ENCODE measurements around the gene SPTBN1. TPM values are rescaled to one million over a fixed set of nuclear protein-coding genes. Genes with fewer than 3 reads are reported as not detected.

Gene SPTBN1
- total and polyA plus RNA-seq, 2 experiments from 2014 or later, result 58.1 to 204 TPM

DNA sequence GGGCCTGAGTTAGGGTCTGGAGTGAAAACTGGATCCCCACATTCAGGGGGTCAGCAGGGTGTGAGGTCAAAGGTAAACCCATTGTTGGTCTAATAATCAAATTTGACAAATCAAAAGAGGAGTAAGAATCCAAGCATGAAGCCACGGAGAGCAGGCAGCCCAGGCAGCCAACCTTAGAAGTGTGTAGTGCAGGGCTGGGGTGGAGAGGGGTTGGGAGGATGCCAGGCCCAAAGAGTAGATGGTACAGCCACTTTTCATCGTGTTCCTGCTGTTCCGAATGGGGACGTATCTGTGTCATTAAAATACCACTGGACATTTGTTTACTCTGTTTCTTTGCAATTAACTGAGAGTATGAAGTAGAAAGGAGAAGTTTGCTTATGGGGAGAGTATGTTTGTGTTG lies 16.5 kb upstream of the SPTBN1 start:
- no peak overlapping the region for H3K4me3 ChIP-seq
- no peak overlapping the region for H3K4me3 Mint-ChIP-seq
- no peak for TF ChIP-seq NANOG (IDR thresholded peaks at IDR 0.05; ENCODE audit: borderline replicate concordance)

DNA sequence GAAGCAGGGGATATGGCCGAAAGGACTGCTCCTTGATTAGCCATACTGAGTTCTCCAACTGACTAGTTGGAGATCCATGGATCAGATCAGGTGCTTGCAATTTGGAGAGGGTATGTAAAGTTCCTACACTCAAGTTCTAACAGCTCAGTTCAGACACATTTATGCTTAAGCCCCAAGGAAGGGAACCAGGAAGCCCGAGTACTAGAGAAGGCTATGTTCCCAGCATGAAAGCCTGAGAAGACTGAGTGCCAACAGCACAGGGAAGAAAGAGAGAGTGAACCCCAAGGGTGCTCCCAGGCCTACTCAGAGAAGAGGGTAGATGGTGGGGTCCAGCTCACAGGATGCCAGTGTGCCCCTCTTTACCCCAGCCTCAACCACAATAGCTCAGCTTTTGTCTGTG lies 16.1 kb upstream of the SPTBN1 start:
- Mint-ChIP-seq H3K9me3 (no peaks in the 10 kb centered on the region), H3K27ac (no peak overlapping the region), H3K4me3 (no peak overlapping the region), H3K27me3 (ENCODE audit: insufficient read depth, low read depth, poor library complexity) (no peaks in the 10 kb centered on the region), H3K4me1 (no peaks in the 10 kb centered on the region), H3K36me3 (ENCODE audit: low read depth) (no peaks in the 10 kb centered on the region)
- no peak for DNase-seq (ENCODE audit: low spot score)
- no peak for ATAC-seq
- Histone ChIP-seq H3K36me3 (ENCODE audit: insufficient read depth) (no peaks in the 10 kb centered on the region), H3K27me3 (ENCODE audit: insufficient read depth) (no peaks in the 10 kb centered on the region), H3K9me2 (ENCODE audit: insufficient read depth) (no peaks in the 10 kb centered on the region), H3K27ac (ENCODE audit: low read depth) (no peak overlapping the region), H3K79me2 (replicated peaks; ENCODE audit: insufficient read depth) (no peaks in the 10 kb centered on the region), H4K20me1 (replicated peaks; ENCODE audit: insufficient read depth) (no peaks in the 10 kb centered on the region), H2AFZ (no peak overlapping the region), H3K4me1 (ENCODE audit: insufficient read depth) (peaks cover 9% of the 10 kb centered on the region; the same call in 1 of the 2 replicates), H3K4me3 (no peak overlapping the region), H3F3A (replicated peaks; ENCODE audit: low read depth) (no peaks in the 10 kb centered on the region), H3K4me2 (no peak overlapping the region)
- no peak for TF ChIP-seq ZNF331 (CRISPR knock-in tag; IDR thresholded peaks at IDR 0.05; ENCODE audit: low read depth)
- no peak for TF ChIP-seq JUNB (IDR thresholded peaks at IDR 0.05; ENCODE audit: unreplicated experiment)
- no peak for TF ChIP-seq STAT1 (IDR thresholded peaks at IDR 0.05; ENCODE audit: unreplicated experiment)
- TF ChIP-seq NANOG (IDR thresholded peaks at IDR 0.05; ENCODE audit: borderline replicate concordance), result no peak
- no peak for TF ChIP-seq ZNF114 (CRISPR knock-in tag; IDR thresholded peaks at IDR 0.05)
- TF ChIP-seq ETS1 (IDR thresholded peaks at IDR 0.05), result no peak
- TF ChIP-seq, protein P1, sequence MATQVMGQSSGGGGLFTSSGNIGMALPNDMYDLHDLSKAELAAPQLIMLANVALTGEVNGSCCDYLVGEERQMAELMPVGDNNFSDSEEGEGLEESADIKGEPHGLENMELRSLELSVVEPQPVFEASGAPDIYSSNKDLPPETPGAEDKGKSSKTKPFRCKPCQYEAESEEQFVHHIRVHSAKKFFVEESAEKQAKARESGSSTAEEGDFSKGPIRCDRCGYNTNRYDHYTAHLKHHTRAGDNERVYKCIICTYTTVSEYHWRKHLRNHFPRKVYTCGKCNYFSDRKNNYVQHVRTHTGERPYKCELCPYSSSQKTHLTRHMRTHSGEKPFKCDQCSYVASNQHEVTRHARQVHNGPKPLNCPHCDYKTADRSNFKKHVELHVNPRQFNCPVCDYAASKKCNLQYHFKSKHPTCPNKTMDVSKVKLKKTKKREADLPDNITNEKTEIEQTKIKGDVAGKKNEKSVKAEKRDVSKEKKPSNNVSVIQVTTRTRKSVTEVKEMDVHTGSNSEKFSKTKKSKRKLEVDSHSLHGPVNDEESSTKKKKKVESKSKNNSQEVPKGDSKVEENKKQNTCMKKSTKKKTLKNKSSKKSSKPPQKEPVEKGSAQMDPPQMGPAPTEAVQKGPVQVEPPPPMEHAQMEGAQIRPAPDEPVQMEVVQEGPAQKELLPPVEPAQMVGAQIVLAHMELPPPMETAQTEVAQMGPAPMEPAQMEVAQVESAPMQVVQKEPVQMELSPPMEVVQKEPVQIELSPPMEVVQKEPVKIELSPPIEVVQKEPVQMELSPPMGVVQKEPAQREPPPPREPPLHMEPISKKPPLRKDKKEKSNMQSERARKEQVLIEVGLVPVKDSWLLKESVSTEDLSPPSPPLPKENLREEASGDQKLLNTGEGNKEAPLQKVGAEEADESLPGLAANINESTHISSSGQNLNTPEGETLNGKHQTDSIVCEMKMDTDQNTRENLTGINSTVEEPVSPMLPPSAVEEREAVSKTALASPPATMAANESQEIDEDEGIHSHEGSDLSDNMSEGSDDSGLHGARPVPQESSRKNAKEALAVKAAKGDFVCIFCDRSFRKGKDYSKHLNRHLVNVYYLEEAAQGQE (IDR thresholded peaks at IDR 0.05; ENCODE audit: unreplicated experiment), result no peak
- no peak for TF ChIP-seq CREB1 (CRISPR knock-in tag; IDR thresholded peaks at IDR 0.05; ENCODE audit: low read depth)
- TF ChIP-seq, protein P2, sequence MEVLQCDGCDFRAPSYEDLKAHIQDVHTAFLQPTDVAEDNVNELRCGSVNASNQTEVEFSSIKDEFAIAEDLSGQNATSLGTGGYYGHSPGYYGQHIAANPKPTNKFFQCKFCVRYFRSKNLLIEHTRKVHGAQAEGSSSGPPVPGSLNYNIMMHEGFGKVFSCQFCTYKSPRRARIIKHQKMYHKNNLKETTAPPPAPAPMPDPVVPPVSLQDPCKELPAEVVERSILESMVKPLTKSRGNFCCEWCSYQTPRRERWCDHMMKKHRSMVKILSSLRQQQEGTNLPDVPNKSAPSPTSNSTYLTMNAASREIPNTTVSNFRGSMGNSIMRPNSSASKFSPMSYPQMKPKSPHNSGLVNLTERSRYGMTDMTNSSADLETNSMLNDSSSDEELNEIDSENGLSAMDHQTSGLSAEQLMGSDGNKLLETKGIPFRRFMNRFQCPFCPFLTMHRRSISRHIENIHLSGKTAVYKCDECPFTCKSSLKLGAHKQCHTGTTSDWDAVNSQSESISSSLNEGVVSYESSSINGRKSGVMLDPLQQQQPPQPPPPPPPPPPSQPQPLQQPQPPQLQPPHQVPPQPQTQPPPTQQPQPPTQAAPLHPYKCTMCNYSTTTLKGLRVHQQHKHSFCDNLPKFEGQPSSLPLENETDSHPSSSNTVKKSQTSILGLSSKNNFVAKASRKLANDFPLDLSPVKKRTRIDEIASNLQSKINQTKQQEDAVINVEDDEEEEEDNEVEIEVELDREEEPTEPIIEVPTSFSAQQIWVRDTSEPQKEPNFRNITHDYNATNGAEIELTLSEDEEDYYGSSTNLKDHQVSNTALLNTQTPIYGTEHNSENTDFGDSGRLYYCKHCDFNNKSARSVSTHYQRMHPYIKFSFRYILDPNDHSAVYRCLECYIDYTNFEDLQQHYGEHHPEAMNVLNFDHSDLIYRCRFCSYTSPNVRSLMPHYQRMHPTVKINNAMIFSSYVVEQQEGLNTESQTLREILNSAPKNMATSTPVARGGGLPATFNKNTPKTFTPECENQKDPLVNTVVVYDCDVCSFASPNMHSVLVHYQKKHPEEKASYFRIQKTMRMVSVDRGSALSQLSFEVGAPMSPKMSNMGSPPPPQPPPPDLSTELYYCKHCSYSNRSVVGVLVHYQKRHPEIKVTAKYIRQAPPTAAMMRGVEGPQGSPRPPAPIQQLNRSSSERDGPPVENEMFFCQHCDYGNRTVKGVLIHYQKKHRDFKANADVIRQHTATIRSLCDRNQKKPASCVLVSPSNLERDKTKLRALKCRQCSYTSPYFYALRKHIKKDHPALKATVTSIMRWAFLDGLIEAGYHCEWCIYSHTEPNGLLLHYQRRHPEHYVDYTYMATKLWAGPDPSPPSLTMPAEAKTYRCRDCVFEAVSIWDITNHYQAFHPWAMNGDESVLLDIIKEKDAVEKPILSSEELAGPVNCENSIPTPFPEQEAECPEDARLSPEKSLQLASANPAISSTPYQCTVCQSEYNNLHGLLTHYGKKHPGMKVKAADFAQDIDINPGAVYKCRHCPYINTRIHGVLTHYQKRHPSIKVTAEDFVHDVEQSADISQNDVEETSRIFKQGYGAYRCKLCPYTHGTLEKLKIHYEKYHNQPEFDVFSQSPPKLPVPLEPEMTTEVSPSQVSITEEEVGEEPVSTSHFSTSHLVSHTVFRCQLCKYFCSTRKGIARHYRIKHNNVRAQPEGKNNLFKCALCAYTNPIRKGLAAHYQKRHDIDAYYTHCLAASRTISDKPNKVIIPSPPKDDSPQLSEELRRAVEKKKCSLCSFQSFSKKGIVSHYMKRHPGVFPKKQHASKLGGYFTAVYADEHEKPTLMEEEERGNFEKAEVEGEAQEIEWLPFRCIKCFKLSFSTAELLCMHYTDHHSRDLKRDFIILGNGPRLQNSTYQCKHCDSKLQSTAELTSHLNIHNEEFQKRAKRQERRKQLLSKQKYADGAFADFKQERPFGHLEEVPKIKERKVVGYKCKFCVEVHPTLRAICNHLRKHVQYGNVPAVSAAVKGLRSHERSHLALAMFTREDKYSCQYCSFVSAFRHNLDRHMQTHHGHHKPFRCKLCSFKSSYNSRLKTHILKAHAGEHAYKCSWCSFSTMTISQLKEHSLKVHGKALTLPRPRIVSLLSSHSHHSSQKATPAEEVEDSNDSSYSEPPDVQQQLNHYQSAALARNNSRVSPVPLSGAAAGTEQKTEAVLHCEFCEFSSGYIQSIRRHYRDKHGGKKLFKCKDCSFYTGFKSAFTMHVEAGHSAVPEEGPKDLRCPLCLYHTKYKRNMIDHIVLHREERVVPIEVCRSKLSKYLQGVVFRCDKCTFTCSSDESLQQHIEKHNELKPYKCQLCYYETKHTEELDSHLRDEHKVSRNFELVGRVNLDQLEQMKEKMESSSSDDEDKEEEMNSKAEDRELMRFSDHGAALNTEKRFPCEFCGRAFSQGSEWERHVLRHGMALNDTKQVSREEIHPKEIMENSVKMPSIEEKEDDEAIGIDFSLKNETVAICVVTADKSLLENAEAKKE (CRISPR knock-in tag; IDR thresholded peaks at IDR 0.05), result no peak
- no peak for TF ChIP-seq EZH2 (IDR thresholded peaks at IDR 0.05; ENCODE audit: low read depth, unreplicated experiment)

More for the DNA sequence above, 16.5 kb upstream of the SPTBN1 start:
- no peaks in the 10 kb centered on the region for H3K9me3 Mint-ChIP-seq
- no peak for ATAC-seq
- Histone ChIP-seq H3K79me2 (replicated peaks; ENCODE audit: insufficient read depth) (no peaks in the 10 kb centered on the region), H4K20me1 (replicated peaks; ENCODE audit: insufficient read depth) (no peaks in the 10 kb centered on the region), H3K4me1 (ENCODE audit: insufficient read depth) (peaks cover 9% of the 10 kb centered on the region; the same call in 1 of the 2 replicates), H3K27ac (ENCODE audit: low read depth) (no peak overlapping the region), H3K9me2 (ENCODE audit: insufficient read depth) (no peaks in the 10 kb centered on the region), H3K4me2 (no peak overlapping the region), H3F3A (replicated peaks; ENCODE audit: low read depth) (no peaks in the 10 kb centered on the region), H3K27me3 (ENCODE audit: insufficient read depth) (no peaks in the 10 kb centered on the region), H3K36me3 (ENCODE audit: insufficient read depth) (no peaks in the 10 kb centered on the region), H2AFZ (no peak overlapping the region)
- no peaks in the 10 kb centered on the region for H3K27me3 Mint-ChIP-seq (ENCODE audit: insufficient read depth, low read depth, poor library complexity)
- no peaks in the 10 kb centered on the region for H3K36me3 Mint-ChIP-seq (ENCODE audit: low read depth)
- H3K27ac Mint-ChIP-seq, result no peak overlapping the region
- H3K4me1 Mint-ChIP-seq, result no peaks in the 10 kb centered on the region
- no peak for DNase-seq (ENCODE audit: low spot score)

Measured in GM23338 (cell line).